K562 (cell line): ENCODE data around the gene COPG2. TPM values are rescaled to one million over a fixed set of nuclear protein-coding genes. Genes with fewer than 3 reads are reported as not detected.

Source experiments
- ATAC-seq: fragments of 200-7000 bp; cut with Tn5 transposase; 3 replicates; pipeline ENCODE4 v1.9.1; 2020; ENCODE audit warnings: moderate library complexity
- BruUV-seq: library from RNA; stranded (reverse); fragments of 400-500 nt; replicated peaks from 2 replicates; lab custom pipeline; 2021; lab: Mats Ljungman, UMichigan
- CTCF ChIA-PET: fragments of 300-600 bp; formaldehyde crosslinking; extraction: SDS; loops from one replicate; lab custom pipeline; 2021; ENCODE audit warnings: low intra/inter-chr PET ratio; lab: Yijun Ruan, JAX
- POLR2A ChIA-PET: fragments of 300-600, 350-650 bp; sonication (Branson Sonifier 250); formaldehyde crosslinking; extraction: SDS; loops from one replicate; lab custom pipeline; 2021; ENCODE audit warnings: antibody characterized with exemption, inconsistent platforms; lab: Yijun Ruan, JAX
- DNase-seq, 4 experiments: peaks; one replicate each; pipeline versions ENCODE4 v3.0.0 to v3.0.0-alpha.2; 2011 to 2018; ENCODE audit warnings: low spot score in 3 of 4, mixed read lengths in 3 of 4; ENCODE audit errors: extremely low read depth in 1 of 4
- FAIRE-seq: peaks from 2 replicates; lab custom pipeline; 2011; peaks lifted over from hg19 to GRCh38; lab: Jason Lieb, UNC
- H2AFZ ChIP-seq: 2 replicates; pipeline ENCODE4 v1.6.0; 2011; ENCODE audit warnings: low read depth, low read length, control low read depth, inconsistent platforms
- H3K27ac ChIP-seq: fragments of 200-600 bp; 3 replicates; pipeline ENCODE4 v1.8.0; 2011; ENCODE audit warnings: low read depth, mild to moderate bottlenecking, control low read depth, inconsistent platforms, low read length, moderate library complexity, mixed read lengths; ENCODE audit errors: extremely low read depth
- H3K27me3 ChIP-seq, 2 experiments: fragments of 300-600 bp in 1 of 2; 2 replicates in 1 of 2; 3 replicates in 1 of 2; pipeline versions ENCODE4 v1.6.0 to v1.8.0; 2011; ENCODE audit warnings: inconsistent platforms in 2 of 2, low read length in 2 of 2, mild to moderate bottlenecking in 1 of 2, mixed read lengths in 1 of 2, moderate library complexity in 1 of 2; ENCODE audit not compliant: control insufficient read depth in 2 of 2, insufficient read depth in 2 of 2
- H3K36me3 ChIP-seq: fragments of 300-600 bp; 3 replicates; pipeline ENCODE4 v1.8.0; 2011; ENCODE audit warnings: mild to moderate bottlenecking, low read length, inconsistent platforms; ENCODE audit not compliant: control insufficient read depth, insufficient read depth
- H3K4me1 ChIP-seq, 2 experiments: fragments of 200-600 bp in 1 of 2; replicated peaks in 1 of 2; 2 replicates in 1 of 2; 3 replicates in 1 of 2; pipeline versions ENCODE4 v1.5.1 to v1.8.0; 2011; ENCODE audit warnings: inconsistent platforms in 2 of 2, low read length in 2 of 2, mild to moderate bottlenecking in 1 of 2, mixed read lengths in 1 of 2, moderate library complexity in 1 of 2; ENCODE audit not compliant: control insufficient read depth in 2 of 2, insufficient read depth in 2 of 2
- H3K4me2 ChIP-seq: 2 replicates; pipeline ENCODE4 v1.6.1; 2011; ENCODE audit warnings: low read length, control low read depth, inconsistent platforms, mixed read lengths; ENCODE audit not compliant: insufficient read depth
- H3K4me3 ChIP-seq: fragments of 200-600 bp; sonication (generic), shearing (Covaris generic); 2 replicates; pipeline ENCODE4 v1.5.1; 2016; ENCODE audit warnings: control low read depth, inconsistent platforms
- H3K79me2 ChIP-seq: fragments of 200-600 bp; 3 replicates; pipeline ENCODE4 v1.8.0; 2011; ENCODE audit warnings: low read length, inconsistent platforms; ENCODE audit not compliant: control insufficient read depth, insufficient read depth
- H3K9ac ChIP-seq, 2 experiments: 2 replicates each; pipeline versions ENCODE4 v1.6.0 to v1.6.1; 2011; ENCODE audit warnings: low read depth in 2 of 2, low read length in 2 of 2, control low read depth in 1 of 2, inconsistent platforms in 1 of 2, mild to moderate bottlenecking in 1 of 2, mixed read lengths in 1 of 2; ENCODE audit not compliant: insufficient read depth in 1 of 2
- H3K9me1 ChIP-seq: one replicate; pipeline ENCODE4 v1.6.0; 2011; ENCODE audit warnings: inconsistent platforms, mild to moderate bottlenecking, low read length, moderate library complexity; ENCODE audit not compliant: control insufficient read depth, insufficient read depth
- H3K9me3 ChIP-seq: replicated peaks from 2 replicates; pipeline ENCODE4 v1.5.1; 2011; ENCODE audit warnings: low read depth, low read length, inconsistent platforms; ENCODE audit not compliant: control insufficient read depth, insufficient read depth
- H4K20me1 ChIP-seq: replicated peaks from 2 replicates; pipeline ENCODE4 v1.6.1; 2011; ENCODE audit warnings: low read length, inconsistent platforms, mixed read lengths; ENCODE audit not compliant: control insufficient read depth, insufficient read depth
- ERF ChIP-seq: fragments of 450-650 bp; formaldehyde crosslinking; IDR thresholded peaks from 2 replicates; pipeline ENCODE4 v1.4.0; 2020; ENCODE audit warnings: mild to moderate bottlenecking, mixed read lengths
- FUS ChIP-seq: fragments of 200-400 bp; formaldehyde crosslinking; optimal IDR thresholded peaks from 2 replicates; pipeline ENCODE3; 2017; ENCODE audit warnings: low read depth, low read length
- POLR2G ChIP-seq: fragments of 200-400 bp; formaldehyde crosslinking; IDR thresholded peaks from 2 replicates; pipeline ENCODE4 v1.6.1; 2017; ENCODE audit warnings: low read depth, mild to moderate bottlenecking, antibody characterized with exemption, low read length, moderate library complexity
- U2AF2 ChIP-seq: fragments of 200-400 bp; formaldehyde crosslinking; optimal IDR thresholded peaks from 2 replicates; pipeline ENCODE3; 2017; ENCODE audit warnings: low read depth, mild to moderate bottlenecking, low read length
- USF1 ChIP-seq: sonication (generic); formaldehyde crosslinking; IDR thresholded peaks from 2 replicates; pipeline ENCODE4 v1.9.0; 2022; ENCODE audit warnings: mild to moderate bottlenecking, missing genetic modification reagents
- USF2 ChIP-seq: sonication (generic); formaldehyde crosslinking; IDR thresholded peaks from 2 replicates; pipeline ENCODE4 v1.5.0; 2020; ENCODE audit warnings: missing genetic modification reagents
- ZFP30 ChIP-seq: fragments of 250-450 bp; sonication (Bioruptor Pico); IDR thresholded peaks from 2 replicates; pipeline ENCODE4 v1.8.0; 2022; ENCODE audit warnings: moderate library complexity, mild to moderate bottlenecking, inconsistent platforms, borderline replicate concordance
- ZNF174 ChIP-seq: fragments of 250-450 bp; sonication (Bioruptor Pico); IDR thresholded peaks from 2 replicates; pipeline ENCODE4 v1.4.0; 2020; ENCODE audit warnings: mild to moderate bottlenecking
- WGBS: fragments of 100-300 bp; shearing (Covaris generic); methylation state at CpG from one replicate; pipeline ENCODE4 v1.1.6; 2016; ENCODE audit warnings: low coverage, mixed read lengths; ENCODE audit not compliant: insufficient coverage; ENCODE audit errors: missing lambda C conversion rate; 5-methylcytosine and 5-hydroxymethylcytosine counted together
- in situ Hi-C: fragments of 300-500 bp; cut with MboI; formaldehyde crosslinking; loops from 4 replicates; pipeline ENCODE4 v1.15.0; 2018; ENCODE audit warnings: inconsistent platforms, mixed read lengths
- intact Hi-C: fragments of 100-400 bp; cut with micrococcal nuclease; formaldehyde crosslinking; loops from 2 replicates; pipeline ENCODE4 v1.14.2; 2022
- polyA plus RNA-seq, 8 experiments: library from polyadenylated mRNA; depleted of rRNA in 4 of 8; stranded (reverse) in 5 of 8; unstranded in 3 of 8; fragments of >200 nt; fragmentation: Nextera tagmentation in 2 of 8; fragmentation: Illumina TruSeq in 1 of 8; extraction: Ambion mirVana in 2 of 8; extraction: Trizol in 1 of 8; gene quantifications; 2 replicates each; pipeline versions ENCODE4 v1.2.1 to v1.2.3, GENCODE V29; 2011 to 2014; ENCODE audit warnings: inconsistent platforms in 1 of 8, missing spikeins in 1 of 8
- total RNA-seq, 7 experiments: library from RNA; depleted of rRNA in 6 of 7; stranded (reverse); fragments of >200 nt in 6 of 7; fragmentation: Illumina TruSeq in 2 of 7; extraction: Trizol in 2 of 7; gene quantifications; 2 replicates each; pipeline versions ENCODE4 v1.2.1 to v1.2.3, GENCODE V29; 2011 to 2021; ENCODE audit warnings: low replicate concordance in 1 of 7

Gene COPG2
- total and polyA plus RNA-seq, 9 of the 15 experiments (the other 6 are each of a cell fraction or from before 2014, with no cell fraction given): 6.6 to 104 (median 32.5) TPM

GRCh38 chr7:130481898-130482297, 186.7 kb downstream of the COPG2 start:
- Histone ChIP-seq H3K9me1 (no peaks in the 10 kb centered on the region), H2AFZ (no peak overlapping the region), H4K20me1 (no peaks in the 10 kb centered on the region), H3K4me2 (no peak overlapping the region), H3K27ac (no peak overlapping the region), H3K79me2 (no peaks in the 10 kb centered on the region), H3K36me3 (no peaks in the 10 kb centered on the region), H3K4me3 (no peak overlapping the region), H3K9me3 (no peaks in the 10 kb centered on the region), H3K4me1 (peaks cover 0 to 10% of the 10 kb centered on the region in 2 experiments; a peak in 2 of 5 replicates), H3K27me3 (peaks cover 14 to 29% of the 10 kb centered on the region in 2 experiments), H3K9ac (no peak overlapping the region)
- POLR2A ChIA-PET: no interaction called here
- no TSS peak for BruUV-seq
- 0% methylated on average over 1 of the region's 1 CpG for WGBS
- intact Hi-C loops: loop anchor here (10.0 kb wide), 3 partner anchors 213 to 243 kb away; no protein-coding TSS in a partner anchor
- no peak for DNase-seq
- TF ChIP-seq ZNF174 (CRISPR knock-in tag) (no peak), FUS (no peak), ERF (CRISPR knock-in tag) (no peak), U2AF2 (no peak), USF2 (CRISPR knock-in tag) (0 out of 2 replicates have a peak, but pooled peaks have one; percentile 15), POLR2G (no peak), ZFP30 (CRISPR knock-in tag) (no peak), USF1 (CRISPR knock-in tag) (peak; percentile 51)
- FAIRE-seq: no peak
- CTCF ChIA-PET: no interaction called here
- ATAC-seq: no peak
- in situ Hi-C loops: no loop called here
